Amygdala (tissue), 56 donors: Measurements from ENCODE around the gene ARHGEF3.

ENCODE experiments used
- DNase-seq, 56 donors: peaks; one replicate each; lab custom pipeline; 2025; lab: John Stamatoyannopoulos, UW

ARHGEF3 gene

GRCh38 chr3:56689303-56689702 lies 112.4 kb downstream of the ARHGEF3 start:
- DNase-seq: no peak

GRCh38 chr3:56688191-56688590 lies 113.6 kb downstream of the ARHGEF3 start:
- DNase-seq: no peak

- DNase-seq: no peak
These were observed 117.7 kb downstream of the ARHGEF3 start for GRCh38 chr3:56684029-56684428.

DNA sequence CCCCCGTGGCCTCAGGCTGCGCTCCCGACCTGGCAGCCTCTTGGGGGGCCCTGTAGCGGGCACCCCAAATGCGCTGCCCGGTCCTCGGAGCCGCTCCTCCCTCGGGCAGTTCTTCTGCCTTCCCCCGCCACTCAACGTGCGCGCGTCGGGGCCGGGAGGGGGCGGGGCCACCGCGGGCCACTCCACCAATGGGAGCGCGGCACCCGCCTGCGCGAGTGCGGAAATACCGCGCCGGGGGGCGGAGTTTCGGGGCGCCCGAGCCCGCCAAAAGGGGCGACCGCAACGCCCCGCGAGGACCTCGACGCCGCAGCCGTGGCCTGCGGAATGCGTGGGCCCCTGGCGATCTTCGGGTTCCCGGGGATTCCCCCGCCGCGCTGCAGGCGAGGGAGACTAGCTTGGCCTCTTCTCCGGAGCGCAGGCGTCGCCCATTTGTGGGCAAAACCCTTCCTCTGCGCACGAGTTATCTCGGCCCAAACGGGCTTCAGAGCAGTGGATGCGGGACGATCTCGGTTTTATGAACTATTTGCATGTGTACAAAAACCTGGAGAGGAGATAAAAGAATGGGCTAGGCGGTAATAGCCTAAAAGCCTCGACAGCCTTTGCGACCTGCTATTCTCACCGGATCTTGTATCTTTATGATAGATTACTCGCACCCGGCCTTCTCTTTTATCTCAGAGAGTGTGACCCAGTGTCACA lies 118.5 kb downstream of the ARHGEF3 start, which contains the start of gene TASOR:
TASOR (minus strand) TSS at position 144 of the 696 bp plus-strand sequence. CDS start 259 bp downstream, outside the sequence.
- peak in 52 of 56 donors; percentile 9 to 83 (median 66) for DNase-seq

DNA sequence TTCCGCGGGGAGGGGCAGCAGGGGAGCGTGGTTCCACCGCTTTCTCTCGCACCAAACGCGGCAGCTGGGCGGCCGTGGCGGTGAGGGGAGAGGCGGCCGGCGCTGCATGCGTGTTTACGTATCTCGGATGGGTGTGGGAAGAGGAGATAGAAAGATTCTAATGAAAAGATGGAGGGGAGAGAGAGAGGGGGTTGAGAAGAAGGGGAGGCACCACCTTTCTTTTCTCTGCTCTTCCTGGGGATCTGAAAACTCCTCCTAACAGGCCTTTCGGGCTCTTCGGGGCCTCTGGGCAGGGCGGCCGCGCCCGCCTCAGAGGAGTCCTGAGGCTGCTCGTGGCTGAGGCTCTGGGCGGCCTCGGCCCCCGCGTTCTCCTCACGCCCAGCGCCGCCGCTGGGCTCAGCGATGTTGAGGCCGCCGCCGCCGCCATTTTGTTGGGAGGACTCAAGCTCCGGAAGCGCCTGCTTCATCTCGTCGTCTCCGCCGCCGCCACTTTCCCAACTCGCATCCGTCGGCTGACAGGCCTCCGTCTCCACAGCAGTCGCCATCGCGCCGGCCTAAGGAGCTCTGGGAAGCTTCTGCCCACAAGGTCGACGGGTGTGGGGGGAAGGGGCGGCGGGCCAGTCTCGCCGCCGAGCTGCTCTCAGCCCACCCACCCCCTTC lies 119.2 kb downstream of the ARHGEF3 start:
- DNase-seq: peak in 50 of 56 donors; percentile 20 to 82 (median 62)

GRCh38 chr3:56681984-56682461 lies 119.7 kb downstream of the ARHGEF3 start:
- DNase-seq: peak in 6 of 56 donors; percentile 20 to 65 (median 38)

GRCh38 chr3:56680054-56680580 lies 121.6 kb downstream of the ARHGEF3 start:
- DNase-seq: no peak
